Measurements from ENCODE around the gene FBXO40. TPM values are rescaled to one million over a fixed set of nuclear protein-coding genes. Genes with fewer than 3 reads are reported as not detected.
"Not testable (repeated sequence)": the region's sequence is repeated elsewhere in the genome, so short reads cannot be mapped to it uniquely, and the experiment has no call there.

Gene FBXO40
- total RNA-seq, 4 donors from 2014 or later: 7.2 to 40.8 (median 28.7) TPM

GRCh38 chr3:121567649-121568048 lies 25.5 kb upstream of the FBXO40 start, which contains the start of gene ARGFX:
ARGFX (plus strand) TSS chr3:121567949; CDS start chr3:121570714, 2,765 bp downstream.
- in situ Hi-C loops (cut with MboI; ENCODE audit: low sequenced_read_pairs in 4 of 4): no loop called here
- no peak within 1 kb of the TSS for H3K4me3 ChIP-seq

GRCh38 chr3:121574449-121574848 lies 18.7 kb upstream of the FBXO40 start:
- no peak for TF ChIP-seq POLR2A (IDR thresholded peaks at IDR 0.05)
- no peak for TF ChIP-seq CTCF (IDR thresholded peaks at IDR 0.05 in 4 of 5, conservative IDR thresholded peaks at IDR 0.05 in 1 of 5)
- Histone ChIP-seq H3K4me1 (no peaks in the 10 kb centered on the region), H3K36me3 (no peaks in the 10 kb centered on the region), H3K9me3 (no peaks in the 10 kb centered on the region), H3K4me3 (no peak overlapping the region), H3K27me3 (no peaks in the 10 kb centered on the region), H3K27ac (no peak overlapping the region)
- no peak for DNase-seq
- in situ Hi-C loops (cut with MboI; ENCODE audit: low sequenced_read_pairs in 4 of 4) (no loop called here), intact Hi-C loops (cut with DNase I; ENCODE audit: low total_unique reads) (no loop called here)
- ATAC-seq: no peak

More at GRCh38 chr3:121567649-121568048, 25.5 kb upstream of the FBXO40 start, which contains the start of gene ARGFX:
- DNase-seq (no peak), ATAC-seq (no peak)
- Histone ChIP-seq H3K27ac (no peak within 1 kb of the TSS), H3K27me3 (no peaks in the 10 kb centered on the region), H3K36me3 (no peaks in the 10 kb centered on the region), H3K4me1 (no peaks in the 10 kb centered on the region), H3K9me3 (no peaks in the 10 kb centered on the region)
- TF ChIP-seq CTCF (IDR thresholded peaks at IDR 0.05 in 4 of 5, conservative IDR thresholded peaks at IDR 0.05 in 1 of 5) (no peak), POLR2A (IDR thresholded peaks at IDR 0.05) (no peak)
- intact Hi-C loops (cut with DNase I; ENCODE audit: low total_unique reads): no loop called here

GRCh38 chr3:121581691-121582090 lies 11.5 kb upstream of the FBXO40 start:
- DNase-seq (no peak), ATAC-seq (no peak)
- Histone ChIP-seq H3K27ac (no peak overlapping the region), H3K4me3 (no peak overlapping the region), H3K4me1 (no peaks in the 10 kb centered on the region), H3K27me3 (no peaks in the 10 kb centered on the region), H3K36me3 (no peaks in the 10 kb centered on the region), H3K9me3 (no peaks in the 10 kb centered on the region)
- TF ChIP-seq POLR2A (IDR thresholded peaks at IDR 0.05) (no peak), CTCF (IDR thresholded peaks at IDR 0.05 in 4 of 5, conservative IDR thresholded peaks at IDR 0.05 in 1 of 5) (no peak)
- in situ Hi-C loops (cut with MboI; ENCODE audit: low sequenced_read_pairs in 4 of 4) (no loop called here), intact Hi-C loops (cut with DNase I; ENCODE audit: low total_unique reads) (no loop called here)

- H3K9me3 ChIP-seq: no peaks in the 10 kb centered on the region
- ATAC-seq (no peak), DNase-seq (no peak)
- no peaks in the 10 kb centered on the region for H3K27me3 ChIP-seq
- no peaks in the 10 kb centered on the region for H3K36me3 ChIP-seq
- intact Hi-C loops (cut with DNase I; ENCODE audit: low total_unique reads) (no loop called here), in situ Hi-C loops (cut with MboI; ENCODE audit: low sequenced_read_pairs in 4 of 4) (no loop called here)
- H3K4me1 ChIP-seq: no peaks in the 10 kb centered on the region
- TF ChIP-seq POLR2A (IDR thresholded peaks at IDR 0.05): no peak
- no peak for TF ChIP-seq CTCF (IDR thresholded peaks at IDR 0.05 in 4 of 5, conservative IDR thresholded peaks at IDR 0.05 in 1 of 5)
- no peak overlapping the region for H3K27ac ChIP-seq
- no peak overlapping the region for H3K4me3 ChIP-seq
These were observed 8.8 kb upstream of the FBXO40 start for GRCh38 chr3:121584418-121584817.

GRCh38 chr3:121593806-121594205 lies 627 bp downstream of the FBXO40 start:
- ATAC-seq; H3K36me3 ChIP-seq; H3K9me3 ChIP-seq; DNase-seq; H3K27me3 ChIP-seq; in situ Hi-C loops (cut with MboI; ENCODE audit: low sequenced_read_pairs in 4 of 4): not testable (repeated sequence)
- Histone ChIP-seq H3K27ac (peak overlapping the region; percentile 87 to 95 (median 94)), H3K4me3 (peak overlapping the region; percentile 47 to 53 (median 52)), H3K4me1 (peaks cover 40 to 46% of the 10 kb centered on the region in 2 donors)
- intact Hi-C loops (cut with DNase I; ENCODE audit: low total_unique reads): loop anchor here (1.0 to 10.0 kb wide), 4 partner anchors 48 to 1201 kb away; partner anchors contain the start of genes GOLGB1, HSPBAP1 and SLC49A4
